ENCODE data around the gene CHGA. TPM values are rescaled to one million over a fixed set of nuclear protein-coding genes. Genes with fewer than 3 reads are reported as not detected.

CHGA gene
- total RNA-seq, 4 donors from 2014 or later: 0.69 TPM; not detected in 3

GRCh38 chr14:92962831-92963095, 39.8 kb downstream of the CHGA start:
- DNase-seq (ENCODE audit: low spot score) (no peak), ATAC-seq (ENCODE audit: low FRiP score) (no peak)
- no peak for TF ChIP-seq CTCF (IDR thresholded peaks at IDR 0.05)

DNA sequence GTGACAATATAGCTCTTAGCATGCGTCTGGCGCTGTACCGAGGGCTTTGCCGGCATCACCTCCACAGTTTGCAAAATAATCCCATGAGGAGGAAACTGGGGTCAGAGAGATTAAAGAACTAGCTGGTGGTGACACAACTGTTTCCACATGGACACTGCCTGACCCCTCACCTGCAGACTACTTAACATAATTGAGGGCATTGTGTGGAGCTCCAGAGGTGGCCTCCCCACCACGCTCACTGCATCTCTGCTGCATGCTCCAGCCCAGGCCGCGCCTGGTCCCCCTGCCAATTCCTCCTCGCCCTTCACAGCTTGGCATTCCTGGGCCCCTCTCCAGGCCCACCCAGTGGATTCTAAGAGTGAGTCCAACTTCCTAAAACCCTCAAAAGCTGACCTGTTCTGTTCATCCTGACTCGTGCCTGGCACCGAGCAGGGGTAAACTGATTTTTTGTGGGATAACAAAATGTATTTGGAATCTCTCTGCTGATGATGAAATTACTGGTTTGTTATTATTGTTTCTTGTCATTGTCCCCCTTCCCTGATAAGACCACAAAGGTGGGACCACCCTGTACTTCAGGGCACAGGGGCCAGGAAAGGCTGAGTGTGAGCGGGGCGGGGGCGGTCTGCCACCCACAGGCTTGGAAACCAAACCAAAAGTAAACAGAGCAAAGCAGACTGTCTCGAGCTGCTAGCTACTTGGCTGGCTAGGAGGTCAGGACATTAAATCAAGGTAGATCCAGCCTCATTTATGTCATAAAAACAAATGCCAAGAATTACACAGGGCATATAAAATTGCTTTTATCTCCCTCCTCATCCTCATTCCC, 40.6 kb downstream of the CHGA start:
- no peak for DNase-seq (ENCODE audit: low spot score)
- TF ChIP-seq CTCF (IDR thresholded peaks at IDR 0.05): no peak
- no peak for ATAC-seq (ENCODE audit: low FRiP score)

DNA sequence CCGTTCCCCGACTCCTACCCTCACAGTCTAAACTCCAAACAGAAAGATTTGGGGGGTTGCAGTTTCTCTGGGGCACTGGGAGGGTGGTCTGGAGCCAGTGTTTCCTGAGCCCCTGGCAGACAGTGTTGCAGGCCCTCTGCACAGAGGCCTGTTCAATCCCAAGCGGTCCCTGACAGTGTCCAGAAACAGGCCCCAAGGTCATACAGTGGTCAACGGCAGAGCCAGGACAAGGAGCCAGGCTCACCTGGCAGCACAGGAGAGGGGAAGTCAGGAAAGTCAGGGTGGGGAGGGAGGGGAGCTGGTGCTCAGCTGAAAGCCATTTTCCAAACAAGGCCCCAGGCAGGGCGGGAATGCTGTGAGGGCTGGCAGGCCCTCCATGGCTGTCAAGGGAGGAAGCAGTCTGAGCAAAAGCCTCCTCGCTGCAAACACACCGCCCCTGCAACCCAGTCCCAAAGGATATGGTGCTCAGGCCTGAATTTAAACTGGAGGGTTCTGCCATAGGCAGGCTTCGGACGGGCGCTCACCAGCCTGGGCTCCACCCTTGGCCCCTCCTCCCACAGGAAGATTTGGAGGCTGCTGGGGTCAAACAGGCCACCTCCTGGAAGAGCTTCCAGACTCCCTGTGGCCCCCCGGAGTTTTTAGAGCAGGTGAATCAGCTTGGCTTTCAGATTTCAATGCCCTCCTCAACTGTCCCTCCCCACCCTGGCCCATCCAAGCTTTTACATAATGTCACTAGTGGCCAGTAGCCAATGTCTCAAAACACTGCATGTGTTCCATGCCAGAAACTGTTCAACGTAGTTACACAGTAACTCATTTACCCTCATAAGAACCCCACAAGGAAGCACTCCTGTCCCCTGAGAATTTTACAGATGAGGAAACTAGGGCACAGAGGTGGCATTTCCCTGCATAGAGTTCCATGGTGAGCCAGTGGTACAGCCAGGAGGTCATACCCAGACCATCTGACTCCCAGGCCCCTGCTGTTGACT, 41.5 kb downstream of the CHGA start:
- TF ChIP-seq CTCF (IDR thresholded peaks at IDR 0.05): no peak
- DNase-seq (ENCODE audit: low spot score) (no peak), ATAC-seq (ENCODE audit: low FRiP score) (no peak)

DNA sequence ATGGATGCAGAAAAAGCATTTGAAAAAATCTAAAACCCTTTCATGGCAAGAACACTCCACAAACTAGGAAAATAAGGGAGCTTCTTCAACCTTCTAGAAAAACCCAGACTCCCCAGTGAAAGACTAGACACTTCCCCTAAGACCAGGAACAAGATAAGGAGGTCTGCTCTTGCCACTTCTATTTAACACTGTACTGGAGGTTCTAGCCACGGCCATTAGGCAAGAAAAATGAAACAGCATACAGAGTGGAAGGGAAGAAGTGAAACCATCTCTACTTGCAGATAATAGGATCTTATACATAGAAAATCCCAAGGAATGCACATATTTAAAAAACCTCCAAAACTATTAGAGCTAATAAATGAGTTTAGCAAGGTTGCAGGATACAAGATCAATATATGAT, 42.3 kb downstream of the CHGA start:
- DNase-seq (ENCODE audit: low spot score) (no peak), ATAC-seq (ENCODE audit: low FRiP score) (no peak)
- no peak for TF ChIP-seq CTCF (IDR thresholded peaks at IDR 0.05)

GRCh38 chr14:92967346-92967926, 44.5 kb downstream of the CHGA start:
- DNase-seq (ENCODE audit: low spot score) (no peak), ATAC-seq (ENCODE audit: low FRiP score) (no peak)
- TF ChIP-seq CTCF (IDR thresholded peaks at IDR 0.05): no peak

DNA sequence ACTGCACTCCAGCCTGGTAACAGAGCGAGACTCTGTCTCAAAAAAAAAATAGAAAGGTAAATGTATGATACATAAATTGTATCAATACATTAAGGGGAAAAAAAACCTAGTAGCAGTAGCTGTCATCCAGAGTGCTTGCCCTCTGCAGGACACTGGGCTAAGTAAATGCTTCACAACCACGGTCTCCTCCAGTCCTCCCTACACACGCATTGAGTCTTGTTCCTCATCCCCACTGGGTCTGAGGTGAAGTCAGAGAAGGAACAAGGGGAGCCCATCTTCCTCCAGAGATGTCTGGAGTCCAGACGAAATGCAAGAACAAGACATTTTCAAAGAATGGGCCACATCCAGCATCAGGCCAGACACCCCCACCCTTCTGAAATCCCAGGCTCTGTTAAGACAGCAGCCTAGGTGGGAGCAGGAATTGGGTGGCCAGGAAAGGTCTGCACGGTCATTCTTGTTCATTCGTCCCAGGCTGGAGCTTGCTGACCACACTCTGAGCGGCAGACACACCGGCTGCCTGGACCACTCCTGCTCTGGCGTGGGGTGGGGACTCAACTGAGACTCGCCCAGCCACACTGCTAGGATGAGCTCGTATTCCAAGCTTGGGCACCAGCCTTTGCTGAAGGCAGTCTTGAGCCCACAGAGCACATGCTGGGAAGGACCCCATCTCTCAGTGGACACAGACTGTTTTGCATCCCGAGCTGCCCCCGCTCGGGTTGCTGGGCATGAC, 45.5 kb downstream of the CHGA start:
- DNase-seq (ENCODE audit: low spot score) (no peak), ATAC-seq (ENCODE audit: low FRiP score) (no peak)
- TF ChIP-seq CTCF (IDR thresholded peaks at IDR 0.05): no peak
